ENCODE data around the gene VEPH1. TPM values are rescaled to one million over a fixed set of nuclear protein-coding genes. Genes with fewer than 3 reads are reported as not detected.

Gene VEPH1
- total RNA-seq, 1 experiment from 2014 or later, result 7.7 TPM

- H2BK5ac ChIP-seq (ENCODE audit: insufficient read length, low read length), result no peak overlapping the region
- DNase-seq, result no peak
- H2AK5ac ChIP-seq (ENCODE audit: insufficient read length, low read length), result no peak overlapping the region
- H3K9me3 Mint-ChIP-seq, result peaks cover 0 to 4% of the 10 kb centered on the region in 2 experiments; a peak in 1 of 5 replicates
- peaks cover 3% of the 10 kb centered on the region; the same call in 1 of the 2 replicates for H3K4me1 ChIP-seq (ENCODE audit: insufficient read depth, low read length)
- no peak overlapping the region for H3K27ac ChIP-seq (ENCODE audit: insufficient read length, low read depth, low read length)
- H3K9me3 ChIP-seq (ENCODE audit: control insufficient read depth, low read depth, low read length), result no peaks in the 10 kb centered on the region
- H3K4me1 Mint-ChIP-seq, result peaks cover 17 to 19% of the 10 kb centered on the region in 2 experiments
- no peak overlapping the region for H2BK15ac ChIP-seq (ENCODE audit: low read depth, low read length)
- H3K23me2 ChIP-seq (ENCODE audit: insufficient read length, low read depth, low read length, poor library complexity, severe bottlenecking), result no peaks in the 10 kb centered on the region
- H3K27me3 ChIP-seq (ENCODE audit: insufficient read depth, low read length), result no peaks in the 10 kb centered on the region
- H2BK120ac ChIP-seq (ENCODE audit: low read depth, low read length, poor library complexity, severe bottlenecking), result no peak overlapping the region
- H3K27ac Mint-ChIP-seq, result peak overlapping the region in 2 of 3 experiments; percentile 6 to 74; a peak in 4 of 7 replicates
- H3T11ph ChIP-seq (ENCODE audit: low read length), result no peak overlapping the region
- no peak overlapping the region for H4K91ac ChIP-seq (ENCODE audit: insufficient read length, low read depth, low read length)
- no peak overlapping the region for H3K4me2 ChIP-seq (ENCODE audit: insufficient read depth, insufficient read length, low read length)
- no peaks in the 10 kb centered on the region; a peak in 1 of 7 replicates for H3K36me3 Mint-ChIP-seq (ENCODE audit: insufficient read depth in 1 of 3, low read depth in 3 of 3)
- H3K18ac ChIP-seq (ENCODE audit: insufficient read length, low read depth, low read length), result no peak overlapping the region
- no peak overlapping the region for H3K9ac ChIP-seq (ENCODE audit: extremely low read depth, insufficient read length, low read length)
- no peak overlapping the region for H2BK20ac ChIP-seq (ENCODE audit: low read depth, low read length, poor library complexity, severe bottlenecking)
- no peak overlapping the region for H4K5ac ChIP-seq (ENCODE audit: insufficient read length, low read depth, low read length)
- H2BK12ac ChIP-seq (ENCODE audit: insufficient read length, low read depth, low read length), result no peak overlapping the region
- H4K8ac ChIP-seq (replicated peaks; ENCODE audit: insufficient read length, low read depth, low read length), result no peak overlapping the region
- no peak overlapping the region for H3K4me3 Mint-ChIP-seq
- no peaks in the 10 kb centered on the region for H3K79me1 ChIP-seq (ENCODE audit: insufficient read depth, low read depth, low read length, poor library complexity, severe bottlenecking)
- no CpG with 5 or more reads among the region's 5 CpGs for WGBS (ENCODE audit: extremely low coverage, insufficient read length, low lambda C conversion rate)
- no peaks in the 10 kb centered on the region for H3K27me3 Mint-ChIP-seq (ENCODE audit: low read depth)
- H3K14ac ChIP-seq (ENCODE audit: insufficient read depth, low read length), result no peak overlapping the region
- no peak overlapping the region for H3K23ac ChIP-seq (ENCODE audit: insufficient read length, low read depth, low read length)
- H4K20me1 ChIP-seq (ENCODE audit: control insufficient read depth, insufficient read depth, insufficient read length), result no peaks in the 10 kb centered on the region
- no peak for TF ChIP-seq CTCF (conservative IDR thresholded peaks at IDR 0.05)
- no peaks in the 10 kb centered on the region for H3K79me2 ChIP-seq (ENCODE audit: insufficient read depth, low read length)
- H3K56ac ChIP-seq (ENCODE audit: insufficient read length, low read depth, low read length), result no peak overlapping the region
- H3K4ac ChIP-seq (ENCODE audit: low read depth, low read length), result no peak overlapping the region
- H2AFZ ChIP-seq (ENCODE audit: low read length), result no peak overlapping the region
Measured at GRCh38 chr3:157248590-157249422, 254.4 kb downstream of the VEPH1 start.
